ENCODE measurements around the gene ZDHHC17. TPM values are rescaled to one million over a fixed set of nuclear protein-coding genes. Genes with fewer than 3 reads are reported as not detected.

The ZDHHC17 gene
- total RNA-seq, 1 donor from 2014 or later: 26.8 TPM

GRCh38 chr12:76871082-76871481 is 107.2 kb downstream of the ZDHHC17 start:
- no peak for DNase-seq (ENCODE audit: low spot score)
- intact Hi-C loops (cut with DNase I): no loop called here

GRCh38 chr12:76871742-76872141 is 107.8 kb downstream of the ZDHHC17 start:
- DNase-seq (ENCODE audit: low spot score): no peak
- intact Hi-C loops (cut with DNase I): no loop called here

- no peak for DNase-seq (ENCODE audit: low spot score)
- intact Hi-C loops (cut with DNase I): no loop called here
These were observed 108.5 kb downstream of the ZDHHC17 start for GRCh38 chr12:76872415-76872814.

- intact Hi-C loops (cut with DNase I): no loop called here
- DNase-seq (ENCODE audit: low spot score): no peak
These were observed 110.1 kb downstream of the ZDHHC17 start for GRCh38 chr12:76874027-76874426.

GRCh38 chr12:76874491-76875190 is 110.7 kb downstream of the ZDHHC17 start:
- DNase-seq (ENCODE audit: low spot score): no peak
- intact Hi-C loops (cut with DNase I): no loop called here

- intact Hi-C loops (cut with DNase I): no loop called here
- DNase-seq (ENCODE audit: low spot score): no peak
These were observed 112.8 kb downstream of the ZDHHC17 start for GRCh38 chr12:76876696-76877229.

- intact Hi-C loops (cut with DNase I): no loop called here
- DNase-seq (ENCODE audit: low spot score): no peak
These were observed 114.4 kb downstream of the ZDHHC17 start for GRCh38 chr12:76878099-76878898.

- DNase-seq (ENCODE audit: low spot score): peak; percentile 92
- intact Hi-C loops (cut with DNase I): no loop called here
These were observed 115.2 kb downstream of the ZDHHC17 start, which contains the start of gene CSRP2 for GRCh38 chr12:76878899-76879709. TSS of gene CSRP2 (minus strand) at chr12:76879019. CDS start at chr12:76866260, 12,759 bp downstream.

GRCh38 chr12:76879710-76880518 is 116.0 kb downstream of the ZDHHC17 start:
- no peak for DNase-seq (ENCODE audit: low spot score)
- intact Hi-C loops (cut with DNase I): no loop called here

- intact Hi-C loops (cut with DNase I): no loop called here
- no peak for DNase-seq (ENCODE audit: low spot score)
These were observed 116.7 kb downstream of the ZDHHC17 start for GRCh38 chr12:76880519-76881023.

- no peak for DNase-seq (ENCODE audit: low spot score)
- intact Hi-C loops (cut with DNase I): no loop called here
These were observed 117.2 kb downstream of the ZDHHC17 start for GRCh38 chr12:76881142-76881541.

- intact Hi-C loops (cut with DNase I): no loop called here
- no peak for DNase-seq (ENCODE audit: low spot score)
These were observed 118.5 kb downstream of the ZDHHC17 start for GRCh38 chr12:76882367-76882766.

- intact Hi-C loops (cut with DNase I): no loop called here
These were observed 119.2 kb downstream of the ZDHHC17 start for GRCh38 chr12:76883151-76883550.

GRCh38 chr12:76883811-76884210 is 119.9 kb downstream of the ZDHHC17 start:
- intact Hi-C loops (cut with DNase I): no loop called here
- no peak for DNase-seq (ENCODE audit: low spot score)

More at GRCh38 chr12:76883151-76883550, 119.2 kb downstream of the ZDHHC17 start:
- DNase-seq (ENCODE audit: low spot score): no peak

GRCh38 chr12:76888775-76889174 is 124.9 kb downstream of the ZDHHC17 start:
- DNase-seq (ENCODE audit: low spot score): no peak
- intact Hi-C loops (cut with DNase I): no loop called here

GRCh38 chr12:76890151-76891143 is 126.5 kb downstream of the ZDHHC17 start:
- intact Hi-C loops (cut with DNase I): no loop called here
- no peak for DNase-seq (ENCODE audit: low spot score)

GRCh38 chr12:76891609-76892008 is 127.7 kb downstream of the ZDHHC17 start:
- no peak for DNase-seq (ENCODE audit: low spot score)
- intact Hi-C loops (cut with DNase I): no loop called here

GRCh38 chr12:76895796-76896195 is 131.9 kb downstream of the ZDHHC17 start:
- DNase-seq (ENCODE audit: low spot score): no peak
- intact Hi-C loops (cut with DNase I): no loop called here
